RWPE2 (cell line): ENCODE data around the gene KRT33A.
"Not testable (repeated sequence)": the region's sequence is repeated elsewhere in the genome, so short reads cannot be mapped to it uniquely, and the experiment has no call there.

Source experiments
- ATAC-seq: fragments of 200-7000 bp; cut with Tn5 transposase; 3 replicates; pipeline ENCODE4 v1.9.1; 2021; ENCODE audit warnings: low read depth
- DNase-seq: peaks from one replicate; pipeline ENCODE4 v3.0.0-alpha.2; 2020; ENCODE audit warnings: low spot score
- H3K27ac ChIP-seq: fragments of 450-650 bp; 2 replicates; pipeline ENCODE4 v1.5.1; 2017; ENCODE audit warnings: mild to moderate bottlenecking; ENCODE audit not compliant: poor library complexity, severe bottlenecking
- H3K27me3 ChIP-seq: fragments of 250-450 bp; sonication (Bioruptor Pico); 2 replicates; pipeline ENCODE4 v1.5.1; 2021; ENCODE audit warnings: mild to moderate bottlenecking, moderate library complexity; ENCODE audit not compliant: insufficient read depth, poor library complexity, severe bottlenecking
- H3K36me3 ChIP-seq: fragments of 250-450 bp; sonication (Bioruptor Pico); 2 replicates; pipeline ENCODE4 v1.5.1; 2020; ENCODE audit warnings: low read depth, mild to moderate bottlenecking, moderate library complexity
- H3K4me1 ChIP-seq: fragments of 250-450 bp; sonication (Bioruptor Pico); 2 replicates; pipeline ENCODE4 v1.5.1; 2021; ENCODE audit warnings: mild to moderate bottlenecking, moderate library complexity; ENCODE audit not compliant: insufficient read depth, poor library complexity, severe bottlenecking
- H3K4me3 ChIP-seq: fragments of 250-450 bp; sonication (Bioruptor Pico); 2 replicates; pipeline ENCODE4 v1.5.1; 2021; ENCODE audit warnings: mild to moderate bottlenecking, moderate library complexity; ENCODE audit not compliant: severe bottlenecking
- H3K9me3 ChIP-seq: fragments of 250-450 bp; sonication (Bioruptor Pico); 2 replicates; pipeline ENCODE4 v1.5.1; 2021; ENCODE audit warnings: mild to moderate bottlenecking, moderate library complexity; ENCODE audit not compliant: severe bottlenecking
- CTCF ChIP-seq: fragments of 450-650 bp; IDR thresholded peaks from one replicate; pipeline ENCODE4 v1.5.1; 2017; ENCODE audit warnings: mild to moderate bottlenecking, moderate library complexity; ENCODE audit not compliant: poor library complexity, severe bottlenecking

KRT33A gene

GRCh38 chr17:41350381-41350878 lies at the start of gene KRT33A:
TSS of gene KRT33A (minus strand) at chr17:41350828. CDS start at chr17:41350767, 61 bp downstream.
- not testable (repeated sequence) for H3K9me3 ChIP-seq, H3K36me3 ChIP-seq, DNase-seq, H3K27me3 ChIP-seq, H3K4me3 ChIP-seq, H3K27ac ChIP-seq, ATAC-seq
- H3K4me1 ChIP-seq = peaks cover 32% of the 10 kb centered on the region

DNA sequence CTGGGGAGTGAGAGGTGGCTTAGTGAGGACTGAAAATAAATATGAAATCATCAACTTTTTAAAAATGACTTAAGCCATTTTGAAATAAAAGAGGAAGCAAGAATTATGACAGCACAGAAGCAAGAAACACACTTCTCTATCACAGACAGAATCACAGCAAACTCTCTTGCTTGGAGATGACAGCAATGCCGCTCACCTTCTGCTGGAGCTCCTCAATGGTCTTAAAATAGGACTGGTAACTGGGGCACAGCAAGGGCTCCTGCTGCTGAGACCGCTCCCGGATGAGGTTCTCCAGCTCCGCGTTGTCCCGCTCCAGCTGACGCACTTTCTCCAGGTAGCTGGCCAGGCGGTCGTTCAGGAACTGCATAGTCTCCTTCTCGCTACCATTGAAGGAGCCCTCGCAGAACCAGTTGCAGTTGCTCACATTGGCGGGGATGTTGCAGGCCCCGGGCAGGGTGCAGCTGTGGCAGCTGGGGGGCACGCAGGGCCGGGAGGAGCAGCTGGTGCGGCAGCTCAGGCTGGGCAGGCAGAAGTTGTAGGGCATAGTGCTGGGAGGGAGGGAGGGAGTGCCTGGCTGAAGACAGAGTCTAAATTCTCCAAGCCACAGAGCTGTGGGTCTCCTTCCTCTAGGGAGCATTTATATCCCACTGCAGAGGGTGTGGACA lies 46.5 kb upstream of the KRT33A start, which contains the start of gene KRT31:
Gene KRT31, minus strand, starts transcription at position 613 of the 665 bp plus-strand sequence. Its CDS starts 69 bp downstream, at position 544.
- Histone ChIP-seq H3K27me3 (no peaks in the 10 kb centered on the region), H3K4me3 (no peak within 1 kb of the TSS), H3K27ac (no peak within 1 kb of the TSS), H3K36me3 (no peaks in the 10 kb centered on the region), H3K4me1 (peaks cover 8% of the 10 kb centered on the region), H3K9me3 (no peaks in the 10 kb centered on the region)
- no peak for TF ChIP-seq CTCF
- ATAC-seq (no peak), DNase-seq (no peak)

GRCh38 chr17:41396340-41396739 lies 45.7 kb upstream of the KRT33A start:
- Histone ChIP-seq H3K4me1 (peaks cover 8% of the 10 kb centered on the region), H3K27me3 (no peaks in the 10 kb centered on the region), H3K36me3 (no peaks in the 10 kb centered on the region), H3K4me3 (no peak overlapping the region), H3K9me3 (no peaks in the 10 kb centered on the region), H3K27ac (no peak overlapping the region)
- no peak for TF ChIP-seq CTCF
- DNase-seq = no peak
- ATAC-seq = no peak

DNA sequence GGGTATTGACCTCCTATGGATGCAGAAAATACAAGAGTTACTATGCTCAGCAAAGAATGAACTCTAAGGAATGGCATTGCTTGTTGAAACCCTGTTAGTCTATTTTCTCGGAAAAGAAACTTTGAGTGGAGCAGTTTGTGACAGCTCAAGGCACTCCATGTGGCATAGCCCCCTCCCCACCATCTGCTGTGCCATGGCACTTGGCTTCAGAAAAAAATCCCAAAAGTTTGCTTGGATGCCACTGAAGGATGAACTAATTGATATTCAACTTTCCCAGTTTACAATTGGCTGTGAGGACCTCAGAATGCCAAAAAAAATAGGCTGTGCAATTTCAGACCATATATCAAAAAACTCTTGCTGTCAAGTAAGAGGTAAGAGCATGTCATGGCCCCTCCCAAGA lies 45.0 kb upstream of the KRT33A start:
- H3K4me1 ChIP-seq = peaks cover 8% of the 10 kb centered on the region
- no peak overlapping the region for H3K4me3 ChIP-seq
- no peak for ATAC-seq
- DNase-seq = no peak
- no peaks in the 10 kb centered on the region for H3K36me3 ChIP-seq
- no peaks in the 10 kb centered on the region for H3K9me3 ChIP-seq
- no peak for TF ChIP-seq CTCF
- no peak overlapping the region for H3K27ac ChIP-seq
- no peaks in the 10 kb centered on the region for H3K27me3 ChIP-seq

DNA sequence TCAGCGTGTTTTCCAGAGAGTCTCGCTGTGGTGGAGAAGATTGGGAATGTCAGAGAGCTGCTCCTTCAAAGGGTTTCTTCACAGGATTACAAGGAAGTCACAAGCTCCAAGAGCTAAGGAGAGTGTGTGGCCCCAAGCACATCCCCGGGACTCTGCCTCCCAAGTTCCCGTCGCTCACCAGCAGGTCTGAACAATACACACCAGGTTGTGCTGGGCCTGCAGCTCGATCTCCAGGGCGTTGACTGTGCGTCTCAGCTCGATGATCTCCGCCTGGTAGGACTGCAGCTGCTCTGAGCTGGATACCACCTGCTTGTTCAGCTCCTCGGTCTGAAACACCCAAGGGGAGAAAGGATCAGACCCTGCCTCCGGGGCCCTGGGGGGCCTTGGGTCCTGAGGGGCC lies 44.4 kb upstream of the KRT33A start:
- not testable (repeated sequence) for H3K9me3 ChIP-seq, DNase-seq, H3K27me3 ChIP-seq, H3K4me3 ChIP-seq, H3K36me3 ChIP-seq, ATAC-seq, H3K4me1 ChIP-seq
- peak overlapping the region; percentile 22 for H3K27ac ChIP-seq
